GM12892 (cell line): ENCODE measurements around the gene SLC16A3.

Source experiments
- DNase-seq: peaks from one replicate; pipeline ENCODE4 v3.0.0; 2011; ENCODE audit not compliant: insufficient read length
- FAIRE-seq: peaks from 2 replicates; lab custom pipeline; 2011; peaks lifted over from hg19 to GRCh38; lab: Jason Lieb, UNC
- POLR2A ChIP-seq: IDR thresholded peaks from 2 replicates; pipeline ENCODE4 v1.6.1; 2011; ENCODE audit warnings: low read depth, low read length, control low read depth
- POLR2AphosphoS5 ChIP-seq: IDR thresholded peaks from 2 replicates; pipeline ENCODE4 v1.6.1; 2011; ENCODE audit warnings: low read depth, low read length, control low read depth
- TAF1 ChIP-seq: IDR thresholded peaks from 2 replicates; pipeline ENCODE4 v1.6.1; 2011; ENCODE audit warnings: low read depth, mild to moderate bottlenecking, control low read depth, low read length, borderline replicate concordance

Gene SLC16A3

GRCh38 chr17:82272495-82273326 lies 43.9 kb downstream of the SLC16A3 start:
- TF ChIP-seq POLR2A (peak; percentile 56), POLR2AphosphoS5 (no peak)
- DNase-seq, result peak; percentile 59
- FAIRE-seq, result no peak

- FAIRE-seq (peak; percentile 5), DNase-seq (peak; percentile 97)
- peak; percentile 80 for TF ChIP-seq TAF1
- 0 out of 2 replicates have a peak, but pooled peaks have one; percentile 46 for TF ChIP-seq POLR2AphosphoS5
- peak; percentile 75 for TF ChIP-seq POLR2A
Measured at GRCh38 chr17:82273327-82274133, 44.7 kb downstream of the SLC16A3 start, which contains the start of gene CSNK1D. Gene CSNK1D, minus strand, starts transcription at chr17:82273700. Its CDS starts 319 bp downstream, at chr17:82273381.

- no peak for FAIRE-seq
- no peak for TF ChIP-seq TAF1
- TF ChIP-seq POLR2A, result no peak
- no peak for DNase-seq
Measured at GRCh38 chr17:82274134-82275020, 45.5 kb downstream of the SLC16A3 start.

GRCh38 chr17:82275326-82275725 lies 46.5 kb downstream of the SLC16A3 start:
- no peak for DNase-seq
- FAIRE-seq, result no peak
- TF ChIP-seq TAF1 (no peak), POLR2AphosphoS5 (no peak), POLR2A (no peak)

GRCh38 chr17:82276938-82277337 lies 48.1 kb downstream of the SLC16A3 start:
- no peak for TF ChIP-seq POLR2A
- no peak for TF ChIP-seq POLR2AphosphoS5
- TF ChIP-seq TAF1, result no peak
- DNase-seq, result no peak
- no peak for FAIRE-seq

GRCh38 chr17:82277851-82278250 lies 49.0 kb downstream of the SLC16A3 start:
- no peak for DNase-seq
- FAIRE-seq, result no peak
- TF ChIP-seq POLR2AphosphoS5 (no peak), TAF1 (no peak), POLR2A (no peak)

GRCh38 chr17:82278308-82278707 lies 49.5 kb downstream of the SLC16A3 start:
- no peak for TF ChIP-seq POLR2A
- no peak for TF ChIP-seq POLR2AphosphoS5
- TF ChIP-seq TAF1, result no peak
- DNase-seq (no peak), FAIRE-seq (no peak)

GRCh38 chr17:82278786-82279391 lies 50.0 kb downstream of the SLC16A3 start:
- TF ChIP-seq POLR2AphosphoS5 (no peak), POLR2A (no peak), TAF1 (no peak)
- FAIRE-seq, result no peak

GRCh38 chr17:82280537-82280936 lies 51.7 kb downstream of the SLC16A3 start:
- no peak for TF ChIP-seq POLR2A
- TF ChIP-seq POLR2AphosphoS5, result no peak
- TF ChIP-seq TAF1, result no peak

More at GRCh38 chr17:82278786-82279391, 50.0 kb downstream of the SLC16A3 start:
- no peak for DNase-seq

GRCh38 chr17:82281076-82281475 lies 52.2 kb downstream of the SLC16A3 start:
- DNase-seq (no peak), FAIRE-seq (no peak)
- TF ChIP-seq POLR2A (no peak), POLR2AphosphoS5 (no peak), TAF1 (no peak)

More at GRCh38 chr17:82280537-82280936, 51.7 kb downstream of the SLC16A3 start:
- no peak for DNase-seq
- no peak for FAIRE-seq
